ENCODE measurements around the gene ATG9B.

Gene ATG9B

DNA sequence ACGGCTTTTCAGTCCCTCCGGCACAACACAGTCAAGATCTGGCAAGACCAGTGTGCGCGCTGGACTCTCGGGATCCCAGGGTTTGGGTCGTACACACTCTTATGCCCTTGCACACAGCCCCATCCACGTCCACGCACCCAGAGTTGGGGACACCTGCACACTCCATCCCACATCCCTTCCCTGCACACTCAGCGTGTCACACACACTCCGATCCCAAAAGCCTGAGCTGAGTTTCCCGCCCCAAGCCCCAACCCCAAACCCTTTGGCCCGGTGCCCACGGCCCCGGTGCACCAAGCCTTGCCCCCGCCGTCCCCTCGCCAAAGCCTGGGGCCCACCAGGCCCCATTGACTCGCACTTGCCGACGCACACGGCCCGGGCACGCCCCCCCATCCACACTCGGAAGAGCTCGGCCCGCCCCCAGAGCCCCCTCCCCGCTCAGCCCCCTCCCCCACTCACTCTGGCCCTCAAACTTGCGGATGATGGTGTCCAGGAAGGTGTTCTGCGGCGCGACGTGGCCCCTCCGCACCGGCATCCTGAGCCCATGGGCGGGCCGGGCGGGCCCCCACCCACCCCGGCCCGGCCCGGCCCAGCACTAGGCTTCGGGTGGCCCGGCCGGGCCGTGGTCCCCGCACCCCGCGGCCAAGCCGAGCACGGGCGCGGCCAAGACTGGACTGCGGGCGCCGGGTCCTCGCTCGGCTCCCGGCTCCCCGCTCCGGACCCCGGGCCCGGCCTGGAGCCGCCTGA lies 46.7 kb downstream of the ATG9B start:
- DNase-seq = no peak

DNA sequence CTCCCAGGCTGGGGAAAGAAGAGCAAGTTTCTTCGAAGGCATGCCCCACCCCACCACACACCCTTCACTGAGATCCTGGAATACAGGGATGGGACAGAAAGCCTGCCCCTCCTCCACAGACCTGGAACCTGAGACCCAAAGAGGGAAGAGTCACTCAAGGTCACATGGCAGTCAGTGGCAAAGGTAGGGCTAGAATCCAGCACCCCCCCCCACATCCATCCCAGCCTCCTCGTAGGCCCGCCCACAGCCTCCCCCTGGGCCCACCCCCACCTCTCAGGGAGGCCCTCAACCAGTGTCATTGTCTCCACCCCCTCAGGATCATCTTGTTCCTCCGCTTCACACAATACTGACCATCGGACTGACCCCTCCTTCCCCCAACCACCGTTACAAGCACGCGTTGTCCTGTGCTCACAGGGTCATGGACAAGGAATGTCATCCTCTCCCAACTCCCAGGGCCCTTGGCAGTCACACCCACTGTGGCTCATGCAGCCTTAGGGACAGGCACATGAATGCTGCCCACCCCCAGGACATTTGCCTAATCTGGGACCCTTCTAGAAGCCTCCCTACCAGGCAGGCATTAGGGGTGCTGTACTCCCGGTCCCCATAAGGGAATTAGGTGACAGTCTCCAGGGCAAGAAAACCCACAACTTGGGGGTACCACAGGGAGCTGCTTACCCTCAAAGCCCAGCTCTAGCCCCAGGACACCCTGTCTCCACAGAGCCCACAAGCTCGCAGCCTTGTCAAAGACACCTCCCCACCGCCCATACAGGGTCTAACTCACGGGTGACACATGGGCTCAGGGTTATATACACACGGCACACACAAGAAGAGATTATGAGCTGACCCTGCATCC lies 47.5 kb downstream of the ATG9B start:
- no peak for DNase-seq

DNA sequence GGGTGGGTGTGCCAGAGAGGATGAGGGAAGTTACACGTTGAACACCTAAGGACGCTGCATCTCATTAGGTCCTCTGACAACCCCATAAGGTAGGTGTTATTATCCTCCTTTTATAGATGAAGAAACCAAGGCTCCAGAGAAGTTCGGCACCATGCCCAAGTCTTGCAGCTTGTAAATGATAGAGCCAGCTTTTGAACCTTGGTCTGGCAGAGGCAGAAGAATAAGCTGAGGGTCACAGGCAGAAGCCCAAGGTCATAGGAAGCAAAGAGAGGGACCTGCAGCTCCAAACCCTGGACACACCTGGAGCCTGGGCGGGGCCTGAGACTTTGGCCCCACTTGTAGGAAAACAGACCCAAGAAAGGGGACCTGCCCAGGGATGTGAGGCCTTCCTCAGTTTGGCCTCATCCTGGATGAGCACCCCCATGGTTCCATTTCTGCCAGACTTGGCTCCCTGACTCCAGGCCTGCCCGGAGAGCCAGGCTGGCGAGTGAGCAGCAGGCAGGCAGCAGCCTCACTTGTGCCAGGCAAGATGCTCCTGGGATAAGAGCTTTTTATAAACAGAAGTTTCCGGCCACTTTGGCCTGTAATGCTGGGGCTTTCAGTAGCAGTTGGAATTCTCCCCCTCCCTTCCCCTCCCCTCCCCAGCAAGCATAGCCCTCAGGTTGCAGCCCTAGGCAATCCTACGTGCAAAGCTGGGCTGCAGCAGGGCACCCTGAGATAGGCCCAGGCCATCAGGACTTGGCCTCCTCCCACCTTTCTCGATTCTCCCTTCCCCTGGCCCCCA lies 48.6 kb downstream of the ATG9B start:
- DNase-seq = no peak

DNA sequence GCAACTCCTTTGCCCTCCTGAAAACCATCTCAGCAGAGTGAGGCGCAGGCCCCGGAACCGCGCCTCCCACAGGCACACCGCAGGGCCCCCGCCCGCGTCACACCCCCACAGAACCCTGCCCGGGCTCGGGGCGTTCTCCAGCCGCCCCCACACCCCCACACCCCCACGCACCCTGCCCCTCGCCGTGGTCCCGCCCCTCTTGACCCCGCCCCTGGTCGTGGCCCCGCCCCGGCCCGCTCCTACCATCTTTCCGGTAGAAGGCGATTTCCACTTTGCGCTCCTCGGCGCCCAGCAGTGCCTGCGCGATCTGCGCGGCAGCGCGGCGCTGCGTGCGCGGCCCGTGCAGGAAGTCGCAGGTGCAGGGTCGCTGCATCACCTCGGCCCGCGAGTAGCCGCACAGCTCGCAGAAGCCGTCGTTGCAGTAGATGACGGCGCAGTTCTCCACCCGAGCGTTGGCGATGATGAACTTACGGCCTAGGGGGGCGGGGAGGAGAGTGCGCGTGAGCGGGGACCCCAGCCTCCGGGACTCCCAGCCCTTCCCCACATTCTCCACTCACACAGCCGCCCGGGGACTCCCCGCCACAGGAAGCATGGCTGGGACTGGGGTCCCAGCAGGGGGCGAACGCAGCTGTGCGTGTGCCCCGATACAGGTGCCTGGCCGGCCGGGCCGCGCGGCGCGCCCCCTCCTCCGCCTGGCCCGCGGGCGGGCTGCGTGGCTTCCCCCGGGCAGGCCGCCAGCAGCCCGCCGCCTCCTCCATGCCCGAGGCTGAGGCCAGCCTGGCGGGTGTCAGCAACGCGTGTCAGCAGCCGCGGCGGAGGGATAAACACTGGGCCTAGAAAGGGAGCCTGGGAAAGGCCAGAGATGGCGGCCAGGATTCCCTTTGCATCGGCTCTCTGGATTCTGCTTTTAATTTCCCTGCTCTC lies 49.6 kb downstream of the ATG9B start:
- DNase-seq = peak; percentile 30

DNA sequence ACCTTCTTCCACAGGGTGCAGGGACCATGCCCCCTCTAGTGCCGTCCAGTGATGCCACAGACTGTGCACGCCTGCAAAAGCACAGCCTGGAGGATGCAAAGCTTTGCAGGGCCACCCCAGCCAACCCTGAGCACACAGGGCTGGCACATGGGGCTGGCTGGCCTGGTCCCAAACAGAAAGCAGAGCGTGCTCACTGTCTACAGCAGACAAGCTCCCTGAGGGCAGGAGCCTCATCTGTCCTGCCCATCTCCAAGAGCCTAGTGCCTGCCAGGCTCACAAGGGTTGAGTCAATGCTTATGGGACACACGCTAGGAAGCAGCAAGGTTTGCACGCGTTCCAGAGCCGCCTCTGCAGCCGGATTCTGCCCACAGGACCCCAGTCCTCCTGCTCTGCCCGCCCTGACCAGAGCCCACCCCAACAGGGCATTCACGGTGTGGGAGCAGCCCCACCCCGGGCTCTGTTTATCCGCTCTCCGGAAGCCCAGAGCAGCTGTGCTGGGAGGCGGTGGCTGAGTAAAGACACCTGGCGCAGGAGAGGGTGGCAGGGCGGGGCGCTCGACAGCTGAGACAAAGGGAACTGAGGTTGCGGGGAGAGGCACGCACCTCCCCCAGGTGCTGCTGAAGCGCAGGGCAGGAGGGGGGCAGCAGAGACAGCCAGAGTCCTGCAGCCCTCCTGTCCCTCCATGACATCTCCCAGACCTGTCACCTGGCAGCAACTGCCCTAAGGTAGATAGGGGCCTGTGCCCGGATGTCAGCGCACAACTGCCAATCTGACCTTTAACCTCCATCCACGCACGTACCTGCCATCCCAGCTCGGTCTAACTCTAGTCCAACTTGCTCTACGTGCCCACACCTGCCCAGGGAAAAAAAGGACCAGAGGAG lies 50.5 kb downstream of the ATG9B start:
- no peak for DNase-seq

DNA sequence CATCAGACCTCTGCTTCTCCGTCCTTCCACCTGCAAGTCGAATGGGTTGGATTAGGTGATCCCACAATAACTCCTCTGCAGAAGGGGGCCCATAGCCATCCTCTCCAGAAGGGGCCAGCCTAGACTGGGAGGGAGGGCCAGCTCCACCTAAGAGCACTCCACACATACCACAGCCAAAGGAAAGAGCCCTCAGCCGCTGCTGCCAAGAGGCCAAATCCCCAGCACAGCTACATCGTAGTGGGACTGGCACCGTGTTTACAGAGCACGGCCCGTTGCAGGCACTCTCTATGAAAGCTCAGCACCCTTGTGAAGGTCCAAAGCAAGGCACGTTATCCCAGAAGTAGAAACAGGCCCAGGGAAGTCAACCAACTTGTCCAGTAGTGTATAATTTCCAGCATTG lies 51.6 kb downstream of the ATG9B start:
- DNase-seq = no peak

DNA sequence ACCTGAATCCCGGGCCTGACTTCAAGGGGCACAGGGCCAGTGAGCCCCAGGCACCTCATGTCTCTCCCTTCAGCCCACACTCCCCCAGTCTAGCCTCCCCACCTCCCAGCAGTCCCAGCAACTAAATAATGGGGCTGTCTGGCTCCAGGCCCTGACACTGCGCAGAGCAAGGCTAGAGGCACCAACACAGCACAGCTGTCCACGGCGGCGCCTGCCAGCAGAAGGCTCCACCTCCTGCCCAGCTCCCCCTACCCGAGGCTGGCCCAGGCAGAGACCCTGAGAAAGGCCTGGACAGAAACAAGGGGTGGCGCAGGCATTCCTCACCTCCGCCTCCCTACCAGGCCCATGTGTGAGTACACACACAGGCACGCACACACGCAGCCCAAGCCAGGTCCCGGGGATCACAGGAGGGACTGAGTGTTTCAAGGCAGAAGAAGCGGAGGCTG lies 52.2 kb downstream of the ATG9B start:
- no peak for DNase-seq

- no peak for DNase-seq
These were observed 52.9 kb downstream of the ATG9B start for GRCh38 chr7:150971242-150972022.

DNA sequence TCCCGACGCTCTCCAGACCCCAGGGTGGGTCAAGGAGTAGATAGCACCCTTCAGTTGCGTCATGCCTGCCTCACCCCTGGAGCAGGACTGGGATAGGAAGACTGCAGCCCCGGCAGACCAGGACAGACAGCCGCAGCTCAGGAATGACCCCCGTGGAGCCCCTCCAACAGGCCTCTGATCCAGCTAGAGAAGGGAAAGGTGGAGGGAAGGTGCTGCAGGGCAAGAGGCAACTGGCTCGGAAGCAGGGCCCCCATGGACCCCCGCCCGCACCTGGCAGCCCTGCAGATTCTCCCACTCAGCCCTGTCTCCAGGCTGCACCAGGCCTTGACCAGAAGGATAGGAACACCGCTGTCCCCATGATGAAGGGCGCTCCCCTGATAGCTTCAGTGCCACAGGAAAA lies 53.9 kb downstream of the ATG9B start:
- DNase-seq = no peak

DNA sequence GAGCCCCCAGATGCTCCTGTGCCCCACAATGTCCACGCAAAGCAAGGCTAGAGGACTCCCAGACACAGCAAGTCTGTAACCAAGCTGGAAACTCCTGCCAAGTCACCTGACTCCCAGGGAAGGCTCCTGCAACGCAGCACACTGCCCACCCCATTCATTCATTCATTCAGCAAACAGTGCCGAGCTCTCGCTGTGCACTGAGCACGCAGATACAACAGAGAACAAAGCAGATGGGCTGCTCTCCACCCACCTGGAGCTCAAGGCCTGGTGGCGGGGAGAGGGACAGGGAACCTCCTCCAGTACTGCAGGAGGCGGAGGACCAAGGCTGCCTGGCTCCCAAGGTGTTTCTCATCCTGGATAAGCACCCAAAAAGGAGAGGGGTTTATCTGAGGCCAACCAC lies 54.8 kb downstream of the ATG9B start:
- DNase-seq = no peak

GRCh38 chr7:150968734-150969372 lies 55.4 kb downstream of the ATG9B start:
- no peak for DNase-seq

- no peak for DNase-seq
These were observed 56.1 kb downstream of the ATG9B start for GRCh38 chr7:150968056-150968733.

GRCh38 chr7:150967349-150967748 lies 56.9 kb downstream of the ATG9B start:
- DNase-seq = no peak

DNA sequence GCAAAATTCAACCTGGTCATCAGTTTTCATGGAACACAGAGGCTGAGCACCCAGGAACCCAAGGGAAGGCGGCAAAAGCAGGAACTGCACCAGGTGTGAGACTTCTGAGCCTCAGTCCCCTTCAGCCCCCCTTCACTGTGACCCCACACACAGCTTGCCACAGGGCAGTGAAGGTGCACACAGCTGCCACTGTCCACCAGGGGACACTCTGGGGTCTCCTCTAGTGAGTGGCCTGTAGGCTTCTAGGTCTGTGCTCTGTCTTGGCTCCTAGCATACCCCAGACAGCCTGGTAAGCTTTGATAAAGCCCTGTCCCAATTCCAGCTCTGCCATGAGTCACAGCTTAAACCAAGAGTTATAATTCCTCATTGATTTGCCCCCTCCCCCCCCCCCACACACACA lies 58.3 kb downstream of the ATG9B start:
- DNase-seq = no peak

DNA sequence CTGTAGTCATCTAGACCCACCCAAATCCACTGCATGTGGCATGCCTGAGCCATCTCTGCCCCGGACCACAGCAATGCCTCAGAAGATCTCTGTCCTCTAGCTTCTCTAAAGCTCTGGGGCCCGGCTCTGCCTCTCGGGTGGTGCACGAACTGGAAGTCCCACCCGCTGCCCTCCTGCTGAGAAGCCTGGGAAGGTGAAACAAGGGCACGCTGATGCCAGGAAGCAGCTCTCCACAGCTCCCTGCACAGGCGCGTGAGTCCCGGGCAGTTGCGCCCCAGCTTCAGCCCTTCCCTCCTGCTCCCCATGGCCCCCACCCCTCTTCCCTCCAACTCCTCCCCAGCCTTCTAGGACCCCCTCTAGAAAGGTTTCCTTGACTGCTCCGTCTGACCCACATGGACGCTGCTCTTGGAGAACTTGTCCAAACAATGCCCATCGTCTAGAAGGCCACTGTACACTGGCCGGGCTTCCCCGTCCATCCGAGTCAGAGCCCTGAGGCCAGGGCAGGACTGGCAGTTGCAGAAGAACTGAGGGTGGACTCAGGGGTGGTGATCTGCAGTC lies 58.9 kb downstream of the ATG9B start:
- DNase-seq = no peak
